NCI-H1417 treated with DMSO at 0.1 percent for 48 hours (cell line): ENCODE measurements around the gene RAD1.

Source experiments
- DNase-seq: peaks from one replicate; lab custom pipeline; 2025; lab: John Stamatoyannopoulos, UW

RAD1 gene

GRCh38 chr5:34863946-34864345, 51.4 kb downstream of the RAD1 start:
- DNase-seq: no peak

- DNase-seq: no peak
Measured at GRCh38 chr5:34859253-34859652, 56.1 kb downstream of the RAD1 start.

DNA sequence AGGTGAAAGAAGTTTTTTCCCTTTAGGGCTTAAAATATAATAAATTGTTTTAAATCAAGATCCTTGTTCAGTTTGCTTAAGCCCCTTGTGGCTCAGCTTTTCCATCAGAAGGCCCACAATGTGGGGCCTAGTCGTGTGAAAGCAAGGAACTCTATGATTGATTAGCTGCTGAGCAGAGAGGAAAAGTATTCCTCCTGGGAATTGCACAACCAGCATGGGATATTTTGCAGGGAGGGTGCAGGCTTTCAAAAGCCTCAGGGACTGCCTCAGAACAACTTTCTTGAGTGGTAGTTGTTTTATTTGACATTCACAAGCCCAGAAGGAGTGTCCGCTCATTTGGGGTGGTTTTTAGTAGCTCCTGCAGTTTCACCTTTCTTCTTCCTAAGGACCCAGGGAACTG, 56.5 kb downstream of the RAD1 start:
- no peak for DNase-seq

DNA sequence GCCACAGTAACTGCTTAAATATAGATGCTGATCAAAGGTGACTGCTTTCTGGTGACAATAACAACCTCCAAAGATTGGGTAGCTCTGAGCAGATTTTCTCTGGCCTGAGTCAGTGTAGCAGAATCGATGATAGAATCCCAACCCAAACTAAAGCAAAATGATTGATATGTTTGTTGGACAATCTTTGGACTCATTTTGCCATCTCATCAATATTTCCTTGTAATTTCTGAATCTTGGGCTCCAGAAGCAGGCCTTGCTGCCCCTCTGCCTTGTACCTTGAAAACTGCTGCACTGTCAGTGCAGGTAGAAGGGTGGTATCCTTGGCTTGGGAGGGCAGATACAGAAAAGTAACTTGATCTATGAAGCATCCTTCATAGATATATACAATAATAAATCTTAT, 57.4 kb downstream of the RAD1 start:
- no peak for DNase-seq

DNA sequence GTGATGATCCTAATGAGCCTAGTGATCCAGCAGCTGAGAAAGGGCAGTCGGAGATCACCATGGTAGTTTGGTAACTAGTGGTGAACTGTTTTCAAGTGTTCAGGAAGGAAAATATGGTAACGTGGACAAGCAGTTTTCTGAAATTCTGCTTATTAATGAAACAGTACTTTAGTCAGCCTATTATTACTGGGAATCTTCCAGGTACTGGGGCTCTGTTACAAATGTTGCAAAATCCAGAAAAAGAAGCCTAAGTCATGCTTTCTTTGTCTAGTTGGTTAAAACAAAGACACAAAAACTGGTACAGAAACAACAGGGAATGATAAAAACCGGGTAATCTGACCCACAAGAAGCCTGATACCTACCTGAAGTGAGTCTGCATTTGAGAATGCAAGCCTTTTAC, 58.1 kb downstream of the RAD1 start:
- no peak for DNase-seq
